Stimulated activated memory B cell treated with anti-CD40 and anti-IgM and Interleukin-4, amounts not matched to agents 10 μg/mL and 1 μg/mL and 100 μg/mL, for 72 hours (primary cell): ENCODE measurements around the gene DOCK2.
"Not testable (repeated sequence)": the region's sequence is repeated elsewhere in the genome, so short reads cannot be mapped to it uniquely, and the experiment has no call there.

Source experiments
- ATAC-seq: fragments of 150-1000 bp; cut with Tn5 transposase; 2 replicates; pipeline ENCODE4 v1.10.0; 2021
- H3K27ac Mint-ChIP-seq: one replicate; pipeline ENCODE4 v1.8.0; 2022; ENCODE audit warnings: mild to moderate bottlenecking, mixed read lengths
- H3K27me3 Mint-ChIP-seq: one replicate; pipeline ENCODE4 v1.8.0; 2022; ENCODE audit warnings: mixed read lengths
- H3K36me3 Mint-ChIP-seq: one replicate; pipeline ENCODE4 v1.8.0; 2022; ENCODE audit warnings: mixed read lengths
- H3K4me1 Mint-ChIP-seq: one replicate; pipeline ENCODE4 v1.8.0; 2022; ENCODE audit warnings: mixed read lengths
- H3K4me3 Mint-ChIP-seq: one replicate; pipeline ENCODE4 v1.8.0; 2022; ENCODE audit warnings: mild to moderate bottlenecking, moderate library complexity, mixed read lengths
- H3K9me3 Mint-ChIP-seq: one replicate; pipeline ENCODE4 v1.8.0; 2022; ENCODE audit warnings: mixed read lengths

DOCK2 gene

GRCh38 chr5:169653091-169653490 is 16.0 kb downstream of the DOCK2 start:
- ATAC-seq: no peak
- Mint-ChIP-seq H3K27ac (peak overlapping the region; percentile 75), H3K9me3 (no peaks in the 10 kb centered on the region), H3K36me3 (peaks cover 54% of the 10 kb centered on the region), H3K4me3 (no peak overlapping the region), H3K4me1 (peaks cover 97% of the 10 kb centered on the region), H3K27me3 (no peaks in the 10 kb centered on the region)

DNA sequence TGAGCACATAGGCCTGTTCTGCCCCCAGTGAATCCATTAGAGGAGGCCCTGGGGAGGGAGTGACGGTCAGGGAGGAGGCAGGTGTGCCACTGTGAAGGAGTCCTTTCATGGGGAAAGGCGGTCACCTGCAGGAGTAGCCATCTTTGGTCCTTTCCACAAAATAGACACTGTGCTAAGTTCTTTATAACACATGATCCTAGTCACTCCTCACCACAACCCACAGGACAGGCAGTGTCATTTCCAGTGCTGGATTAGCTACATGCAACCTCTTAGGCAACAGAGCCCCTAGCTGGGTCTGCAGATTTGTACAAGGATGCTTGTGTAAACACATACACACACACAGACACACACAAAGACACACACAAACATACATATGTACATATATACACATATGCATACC is 18.3 kb downstream of the DOCK2 start:
- Mint-ChIP-seq H3K4me1 (peaks cover 74% of the 10 kb centered on the region), H3K36me3 (peaks cover 43% of the 10 kb centered on the region), H3K4me3 (no peak overlapping the region), H3K27ac (peak overlapping the region; percentile 75), H3K27me3 (no peaks in the 10 kb centered on the region), H3K9me3 (no peaks in the 10 kb centered on the region)
- no peak for ATAC-seq

DNA sequence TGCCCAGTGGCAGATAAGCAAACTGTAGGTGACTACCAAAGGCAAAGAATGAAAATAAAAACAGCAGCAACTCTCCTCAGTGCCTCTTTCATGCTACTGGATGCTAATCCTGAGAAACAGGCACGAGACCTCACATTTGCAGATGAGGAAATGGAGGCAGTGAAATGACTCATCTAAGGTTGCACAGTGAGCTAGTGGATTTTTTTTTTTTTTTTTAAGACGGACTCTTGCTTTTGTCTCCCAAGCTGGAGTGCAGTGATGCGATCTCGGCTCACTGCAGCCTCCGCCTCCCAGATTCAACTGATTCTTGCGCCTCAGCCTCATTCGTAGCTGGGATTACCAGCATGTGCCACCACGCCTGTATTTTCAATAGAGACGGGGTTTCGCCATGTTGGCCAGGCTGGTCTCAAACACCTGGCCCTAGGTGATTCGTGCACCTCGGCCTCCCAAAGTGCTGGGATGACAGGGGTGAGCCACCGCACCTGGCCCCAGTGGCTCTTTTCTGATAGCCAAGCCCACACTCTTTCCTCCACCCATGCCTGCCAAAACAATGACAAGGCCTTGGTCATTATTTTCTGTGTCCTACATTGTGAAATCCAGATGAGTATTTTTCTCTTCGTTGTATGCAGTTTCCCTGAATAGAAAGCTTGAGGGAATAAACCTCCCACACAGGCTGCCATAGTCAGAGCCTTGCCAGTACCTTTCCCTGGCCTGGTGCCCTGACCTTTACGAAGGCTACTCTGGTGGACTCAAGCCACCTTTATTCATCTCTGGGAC is 19.2 kb downstream of the DOCK2 start:
- peaks cover 64% of the 10 kb centered on the region for H3K4me1 Mint-ChIP-seq
- H3K9me3 Mint-ChIP-seq: peaks cover under 1% of the 10 kb centered on the region
- H3K36me3 Mint-ChIP-seq: peaks cover 38% of the 10 kb centered on the region
- no peaks in the 10 kb centered on the region for H3K27me3 Mint-ChIP-seq
- ATAC-seq: peak; percentile 90
- H3K4me3 Mint-ChIP-seq: no peak overlapping the region
- peak overlapping the region; percentile 75 for H3K27ac Mint-ChIP-seq

DNA sequence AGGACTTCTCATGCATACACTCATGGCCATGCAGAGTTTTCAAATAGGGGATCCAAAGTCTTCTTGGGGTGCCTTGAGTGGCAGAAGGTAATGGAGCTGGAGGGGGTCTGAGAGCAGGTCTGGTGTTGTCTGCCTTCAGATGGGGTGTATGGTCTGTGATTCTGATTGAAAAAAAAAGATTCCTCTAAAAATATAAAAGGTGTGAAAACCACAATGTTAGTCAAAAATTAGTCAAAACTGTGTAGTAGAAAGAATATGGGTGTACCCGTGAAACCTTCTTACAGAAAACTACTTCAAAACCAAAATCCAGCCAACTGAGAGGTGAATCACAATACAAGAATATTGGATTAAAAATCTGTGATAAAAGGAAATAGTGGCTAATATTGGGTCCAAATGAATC is 20.1 kb downstream of the DOCK2 start:
- H3K27me3 Mint-ChIP-seq: no peaks in the 10 kb centered on the region
- H3K27ac Mint-ChIP-seq: peak overlapping the region; percentile 75
- H3K36me3 Mint-ChIP-seq: peaks cover 42% of the 10 kb centered on the region
- no peak for ATAC-seq
- no peak overlapping the region for H3K4me3 Mint-ChIP-seq
- H3K9me3 Mint-ChIP-seq: peaks cover 4% of the 10 kb centered on the region
- H3K4me1 Mint-ChIP-seq: peaks cover 56% of the 10 kb centered on the region

- peaks cover 10% of the 10 kb centered on the region for H3K9me3 Mint-ChIP-seq
- H3K36me3 Mint-ChIP-seq: peaks cover 40% of the 10 kb centered on the region
- peaks cover 19% of the 10 kb centered on the region for H3K4me1 Mint-ChIP-seq
- not testable (repeated sequence) for H3K4me3 Mint-ChIP-seq, H3K27me3 Mint-ChIP-seq, ATAC-seq
- peak overlapping the region; percentile 12 for H3K27ac Mint-ChIP-seq
Observed at GRCh38 chr5:169662451-169662850, 25.4 kb downstream of the DOCK2 start.

GRCh38 chr5:169663537-169663936 is 26.5 kb downstream of the DOCK2 start:
- Mint-ChIP-seq H3K27ac (no peak overlapping the region), H3K36me3 (peaks cover 36% of the 10 kb centered on the region), H3K4me1 (peaks cover 26% of the 10 kb centered on the region), H3K27me3 (no peaks in the 10 kb centered on the region), H3K4me3 (no peak overlapping the region), H3K9me3 (peaks cover 10% of the 10 kb centered on the region)
- no peak for ATAC-seq

GRCh38 chr5:169666365-169666764 is 29.3 kb downstream of the DOCK2 start:
- H3K4me1 Mint-ChIP-seq: peaks cover 53% of the 10 kb centered on the region
- no peak overlapping the region for H3K4me3 Mint-ChIP-seq
- H3K36me3 Mint-ChIP-seq: peaks cover 33% of the 10 kb centered on the region
- peaks cover 10% of the 10 kb centered on the region for H3K9me3 Mint-ChIP-seq
- no peaks in the 10 kb centered on the region for H3K27me3 Mint-ChIP-seq
- ATAC-seq: no peak
- H3K27ac Mint-ChIP-seq: no peak overlapping the region

DNA sequence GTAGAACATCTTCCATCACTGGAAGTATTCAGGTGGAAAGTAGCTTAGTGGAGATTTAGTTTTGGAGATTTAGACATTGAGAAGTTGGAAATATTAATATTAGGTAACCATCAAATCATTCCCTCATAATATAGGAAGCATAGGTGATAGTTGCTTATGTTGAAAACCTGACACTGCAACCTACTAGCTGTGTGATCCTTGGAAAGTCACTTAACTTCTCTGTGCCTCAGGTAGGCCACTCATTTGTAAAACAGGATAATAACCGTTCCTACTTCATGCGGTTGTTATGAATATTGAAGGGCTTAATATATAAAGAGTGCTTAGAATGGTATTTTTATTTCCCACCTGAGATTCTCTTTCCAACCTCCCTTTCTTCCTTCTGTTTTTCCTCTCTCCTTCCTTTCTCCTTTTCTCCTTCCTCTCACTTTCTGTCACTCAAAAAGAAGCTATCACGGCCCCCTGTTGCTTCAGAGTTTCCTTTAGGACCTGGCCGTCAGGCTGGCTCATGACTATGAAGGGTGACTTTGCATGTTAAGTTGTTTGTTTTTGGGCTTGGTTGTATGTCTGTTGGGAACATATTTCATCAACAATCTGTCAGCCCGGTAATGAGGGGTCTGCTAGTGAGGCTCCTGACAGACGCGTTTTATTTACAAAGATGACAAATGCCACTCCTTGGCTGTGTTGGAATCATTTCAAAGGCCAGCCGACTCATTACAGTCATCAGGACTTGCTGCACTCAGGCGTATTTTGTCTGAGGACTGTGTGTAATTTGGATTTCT is 31.0 kb downstream of the DOCK2 start:
- ATAC-seq: no peak
- peaks cover 56% of the 10 kb centered on the region for H3K4me1 Mint-ChIP-seq
- no peak overlapping the region for H3K4me3 Mint-ChIP-seq
- H3K36me3 Mint-ChIP-seq: peaks cover 27% of the 10 kb centered on the region
- H3K27ac Mint-ChIP-seq: peak overlapping the region; percentile 49
- no peaks in the 10 kb centered on the region for H3K27me3 Mint-ChIP-seq
- H3K9me3 Mint-ChIP-seq: no peaks in the 10 kb centered on the region

DNA sequence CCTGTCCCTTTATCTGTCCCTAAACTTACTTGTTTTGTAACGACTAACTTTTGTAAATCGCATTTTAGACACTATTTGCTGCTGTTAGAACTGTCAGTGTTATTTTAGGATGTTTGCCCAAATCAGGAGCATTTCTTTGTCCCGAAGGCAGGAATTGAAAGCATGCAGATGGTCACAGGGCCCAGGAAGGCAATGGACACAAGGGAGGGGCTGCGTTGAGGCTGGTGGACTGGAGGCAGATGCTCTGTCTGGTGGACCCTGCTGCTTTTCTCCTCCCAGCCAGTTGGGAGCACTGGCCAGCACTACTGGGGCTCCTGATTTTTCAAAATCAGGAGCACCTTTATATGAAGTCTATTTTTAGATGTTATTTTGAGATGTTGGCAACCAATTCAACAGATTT is 31.7 kb downstream of the DOCK2 start:
- Mint-ChIP-seq H3K9me3 (no peaks in the 10 kb centered on the region), H3K36me3 (peaks cover 21% of the 10 kb centered on the region), H3K27ac (peak overlapping the region; percentile 49), H3K4me1 (peaks cover 53% of the 10 kb centered on the region), H3K27me3 (no peaks in the 10 kb centered on the region), H3K4me3 (no peak overlapping the region)
- no peak for ATAC-seq

DNA sequence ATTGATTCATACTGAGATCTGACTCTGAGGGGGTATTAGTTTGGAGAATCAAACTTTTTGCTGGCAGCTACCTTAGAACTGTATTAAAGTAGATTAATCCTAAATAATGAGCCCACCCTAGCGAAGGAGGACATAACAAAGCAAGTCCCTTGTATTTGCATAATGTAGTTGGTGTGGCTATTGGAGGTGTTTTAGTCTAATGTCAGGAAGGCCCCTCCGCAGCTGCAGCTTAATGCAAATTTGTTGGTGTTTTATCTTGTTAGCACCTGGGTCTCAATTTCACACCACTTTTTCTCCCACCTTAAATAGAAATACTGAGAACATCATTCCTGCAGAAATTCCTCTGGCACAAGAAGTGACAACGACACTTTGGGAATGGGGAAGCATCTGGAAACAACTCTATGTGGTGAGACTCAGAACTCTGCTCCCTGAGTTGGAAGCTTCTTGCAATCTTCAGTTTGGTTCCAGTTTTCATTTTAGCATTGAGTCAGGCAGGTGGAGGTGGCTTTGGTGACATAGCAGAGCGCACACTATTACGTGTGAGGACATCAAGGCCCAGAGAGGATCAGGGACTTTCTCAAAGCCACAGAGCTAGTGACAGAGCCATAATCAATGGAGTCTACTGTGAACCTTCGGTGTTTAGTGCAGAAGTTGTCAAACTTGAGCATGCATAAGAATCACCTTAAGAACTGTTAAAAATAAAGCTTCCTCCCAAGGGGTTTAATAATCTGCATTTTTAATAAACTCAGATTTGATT is 33.9 kb downstream of the DOCK2 start:
- H3K9me3 Mint-ChIP-seq: no peaks in the 10 kb centered on the region
- H3K36me3 Mint-ChIP-seq: peaks cover 27% of the 10 kb centered on the region
- peaks cover 47% of the 10 kb centered on the region for H3K4me1 Mint-ChIP-seq
- no peaks in the 10 kb centered on the region for H3K27me3 Mint-ChIP-seq
- ATAC-seq: peak; percentile 88
- peak overlapping the region; percentile 67 for H3K27ac Mint-ChIP-seq
- no peak overlapping the region for H3K4me3 Mint-ChIP-seq

- H3K4me3 Mint-ChIP-seq: no peak overlapping the region
- H3K27ac Mint-ChIP-seq: peak overlapping the region; percentile 12
- H3K9me3 Mint-ChIP-seq: no peaks in the 10 kb centered on the region
- ATAC-seq: no peak
- H3K36me3 Mint-ChIP-seq: peaks cover 79% of the 10 kb centered on the region
- H3K27me3 Mint-ChIP-seq: no peaks in the 10 kb centered on the region
- peaks cover 4% of the 10 kb centered on the region for H3K4me1 Mint-ChIP-seq
Observed at GRCh38 chr5:169682026-169682425, 45.0 kb downstream of the DOCK2 start.

- Mint-ChIP-seq H3K27ac (peak overlapping the region; percentile 20), H3K4me3 (no peak overlapping the region), H3K36me3 (peaks cover 81% of the 10 kb centered on the region), H3K4me1 (peaks cover 4% of the 10 kb centered on the region), H3K27me3 (no peaks in the 10 kb centered on the region), H3K9me3 (no peaks in the 10 kb centered on the region)
- peak; percentile 27 for ATAC-seq
Observed at GRCh38 chr5:169686137-169686536, 49.1 kb downstream of the DOCK2 start.

- Mint-ChIP-seq H3K36me3 (peaks cover 73% of the 10 kb centered on the region), H3K4me3 (no peak overlapping the region), H3K9me3 (no peaks in the 10 kb centered on the region), H3K4me1 (peaks cover 4% of the 10 kb centered on the region), H3K27ac (no peak overlapping the region), H3K27me3 (no peaks in the 10 kb centered on the region)
- no peak for ATAC-seq
Observed at GRCh38 chr5:169688106-169688505, 51.0 kb downstream of the DOCK2 start.

DNA sequence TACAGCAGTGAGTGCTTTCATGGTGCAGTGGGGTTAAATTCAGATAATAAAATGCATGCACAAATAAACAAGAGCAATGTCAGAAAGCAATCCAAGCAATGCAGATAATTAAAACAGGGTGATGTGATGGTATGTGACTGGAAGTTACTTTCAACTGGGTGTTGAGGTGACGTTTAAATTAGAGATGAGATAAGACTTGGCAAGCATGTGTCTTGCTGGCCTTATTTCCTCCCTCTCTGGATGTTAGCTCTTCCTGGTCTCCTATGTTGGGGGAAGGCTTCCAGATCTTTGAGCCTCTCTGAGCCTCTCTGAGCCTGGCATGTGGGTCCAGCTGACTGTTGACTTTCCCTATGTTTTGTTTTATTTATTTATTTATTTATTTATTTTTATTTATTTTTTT is 54.4 kb downstream of the DOCK2 start:
- no peaks in the 10 kb centered on the region for H3K9me3 Mint-ChIP-seq
- no peak for ATAC-seq
- no peaks in the 10 kb centered on the region for H3K27me3 Mint-ChIP-seq
- H3K4me3 Mint-ChIP-seq: no peak overlapping the region
- H3K4me1 Mint-ChIP-seq: no peaks in the 10 kb centered on the region
- H3K27ac Mint-ChIP-seq: no peak overlapping the region
- peaks cover 67% of the 10 kb centered on the region for H3K36me3 Mint-ChIP-seq

DNA sequence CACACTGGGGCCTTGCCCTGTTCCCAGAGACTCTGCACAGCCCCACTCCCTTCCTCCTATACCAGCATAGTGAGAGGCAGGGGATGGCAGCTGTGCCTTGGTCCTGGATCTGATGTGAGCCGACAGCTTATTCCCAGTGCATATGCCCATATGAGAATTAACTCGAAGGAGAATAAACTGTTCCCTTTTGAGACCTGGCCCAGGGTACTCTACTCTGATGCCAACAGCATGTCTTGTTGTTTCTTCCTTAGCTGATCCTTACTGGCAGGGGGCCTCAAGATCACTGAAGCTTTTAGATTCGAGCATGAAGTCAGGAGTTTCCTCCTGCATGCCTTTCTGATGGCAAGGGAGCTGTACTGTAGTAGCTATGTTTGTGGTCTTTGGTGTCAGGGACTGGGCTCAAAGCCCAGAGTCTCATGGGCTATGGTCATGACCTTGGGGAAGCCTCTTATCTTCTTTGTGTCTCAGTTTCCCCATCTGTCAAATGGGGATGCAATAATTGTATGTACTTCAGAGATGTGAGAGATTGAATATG is 57.1 kb downstream of the DOCK2 start:
- no peaks in the 10 kb centered on the region for H3K27me3 Mint-ChIP-seq
- no peak overlapping the region for H3K4me3 Mint-ChIP-seq
- H3K9me3 Mint-ChIP-seq: no peaks in the 10 kb centered on the region
- peaks cover 82% of the 10 kb centered on the region for H3K36me3 Mint-ChIP-seq
- ATAC-seq: no peak
- no peak overlapping the region for H3K27ac Mint-ChIP-seq
- H3K4me1 Mint-ChIP-seq: no peaks in the 10 kb centered on the region
